Measurements from ENCODE around the gene PAFAH1B1.

PAFAH1B1 gene

GRCh38 chr17:2701996-2702741 lies 108.7 kb downstream of the PAFAH1B1 start:
- H3K4me1 ChIP-seq (ENCODE audit: control insufficient read depth in 2 of 2, insufficient read depth in 2 of 2, low read length in 2 of 2): no peaks in the 10 kb centered on the region
- H3K4me3 ChIP-seq (ENCODE audit: low read length in 2 of 2): no peak overlapping the region
- H3K9ac ChIP-seq (ENCODE audit: low read depth in 1 of 2, low read length in 2 of 2): no peak overlapping the region
- no peaks in the 10 kb centered on the region for H3K9me3 ChIP-seq (ENCODE audit: control insufficient read depth in 2 of 2, low read length in 2 of 2)
- H3K36me3 ChIP-seq (ENCODE audit: control insufficient read depth in 2 of 2, insufficient read depth in 2 of 2, low read length in 2 of 2): peaks cover 53 to 55% of the 10 kb centered on the region in 2 donors
- no peaks in the 10 kb centered on the region for H3K27me3 ChIP-seq (ENCODE audit: control insufficient read depth in 2 of 2, insufficient read depth in 2 of 2, low read length in 2 of 2)
- H3K27ac ChIP-seq (ENCODE audit: low read depth in 2 of 2, low read length in 2 of 2): no peak overlapping the region

- Histone ChIP-seq H3K4me3 (ENCODE audit: low read length in 2 of 2) (no peak overlapping the region), H3K4me1 (ENCODE audit: control insufficient read depth in 2 of 2, insufficient read depth in 2 of 2, low read length in 2 of 2) (peaks cover 4 to 5% of the 10 kb centered on the region in 2 donors), H3K9me3 (ENCODE audit: control insufficient read depth in 2 of 2, low read length in 2 of 2) (no peaks in the 10 kb centered on the region), H3K9ac (ENCODE audit: low read depth in 1 of 2, low read length in 2 of 2) (no peak overlapping the region), H3K36me3 (ENCODE audit: control insufficient read depth in 2 of 2, insufficient read depth in 2 of 2, low read length in 2 of 2) (peaks cover 43 to 48% of the 10 kb centered on the region in 2 donors), H3K27ac (ENCODE audit: low read depth in 2 of 2, low read length in 2 of 2) (no peak overlapping the region), H3K27me3 (ENCODE audit: control insufficient read depth in 2 of 2, insufficient read depth in 2 of 2, low read length in 2 of 2) (no peaks in the 10 kb centered on the region)
Observed at GRCh38 chr17:2703181-2703580, 109.7 kb downstream of the PAFAH1B1 start.

DNA sequence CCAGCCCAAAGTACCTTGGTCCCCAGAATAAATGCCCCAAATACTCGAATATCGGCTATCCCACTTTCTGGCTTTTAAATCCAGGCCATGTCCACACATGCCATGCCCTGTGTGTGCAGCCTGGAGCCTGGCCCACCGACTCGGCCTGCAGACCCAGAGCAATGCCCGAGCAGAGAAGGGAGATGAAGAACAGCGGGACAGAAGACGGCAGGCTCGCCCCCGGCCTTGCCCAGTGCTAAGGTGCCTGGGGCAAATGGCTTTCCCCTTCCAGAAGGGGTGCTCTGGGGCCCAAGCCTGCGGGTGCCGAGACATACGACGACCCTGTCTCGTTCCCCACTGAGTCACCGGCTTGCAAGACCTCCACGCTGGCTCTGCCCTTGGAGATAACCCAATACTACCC lies 110.2 kb downstream of the PAFAH1B1 start:
- Histone ChIP-seq H3K9ac (ENCODE audit: low read depth in 1 of 2, low read length in 2 of 2) (no peak overlapping the region), H3K9me3 (ENCODE audit: control insufficient read depth in 2 of 2, low read length in 2 of 2) (no peaks in the 10 kb centered on the region), H3K27ac (ENCODE audit: low read depth in 2 of 2, low read length in 2 of 2) (no peak overlapping the region), H3K4me3 (ENCODE audit: low read length in 2 of 2) (no peak overlapping the region), H3K27me3 (ENCODE audit: control insufficient read depth in 2 of 2, insufficient read depth in 2 of 2, low read length in 2 of 2) (no peaks in the 10 kb centered on the region), H3K4me1 (ENCODE audit: control insufficient read depth in 2 of 2, insufficient read depth in 2 of 2, low read length in 2 of 2) (peaks cover 9% of the 10 kb centered on the region in 2 donors), H3K36me3 (ENCODE audit: control insufficient read depth in 2 of 2, insufficient read depth in 2 of 2, low read length in 2 of 2) (peaks cover 40 to 46% of the 10 kb centered on the region in 2 donors)

DNA sequence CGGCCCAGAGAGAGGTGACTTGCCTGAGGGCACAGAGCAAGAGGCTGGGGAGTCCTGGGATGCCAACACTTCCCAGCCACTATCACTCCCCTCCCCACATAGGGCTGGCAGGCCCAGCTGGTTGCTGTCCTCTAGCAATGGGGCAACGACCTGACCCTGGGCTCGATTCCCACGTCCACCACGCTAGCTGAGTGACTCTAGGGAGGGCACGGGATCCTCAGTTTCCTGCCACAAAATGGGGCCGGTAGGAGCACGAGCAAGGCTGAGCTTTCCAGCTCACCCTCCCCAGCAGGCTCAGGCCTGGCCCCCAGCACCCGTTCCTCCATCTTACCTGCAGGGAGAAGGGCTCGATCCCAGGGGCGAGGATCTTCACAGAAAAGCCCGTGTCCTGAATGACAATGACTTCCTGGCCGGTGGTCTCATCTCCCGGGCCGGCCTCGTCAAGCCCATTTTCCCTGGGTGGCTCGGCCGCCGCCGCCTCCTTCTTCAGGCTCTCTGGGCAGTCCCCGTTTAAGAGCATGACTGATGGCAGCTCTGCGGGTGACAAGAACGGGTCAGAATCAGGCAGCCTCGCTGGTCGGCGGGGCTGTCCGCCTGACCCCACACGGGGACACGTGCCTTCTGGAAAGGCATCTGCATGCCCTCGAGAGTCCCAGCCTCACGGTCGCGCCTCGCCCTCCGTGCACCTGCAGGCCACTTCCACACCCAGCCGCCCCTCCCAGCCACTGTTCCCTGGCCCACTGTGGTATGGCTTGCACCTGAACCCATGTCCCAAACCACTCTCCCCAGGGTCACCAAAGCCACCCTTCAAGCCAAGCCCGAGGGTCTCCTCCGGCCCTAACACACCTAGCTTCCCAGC lies 110.8 kb downstream of the PAFAH1B1 start:
- no peak overlapping the region for H3K9ac ChIP-seq (ENCODE audit: low read depth in 1 of 2, low read length in 2 of 2)
- H3K36me3 ChIP-seq (ENCODE audit: control insufficient read depth in 2 of 2, insufficient read depth in 2 of 2, low read length in 2 of 2): peaks cover 40 to 41% of the 10 kb centered on the region in 2 donors
- H3K4me3 ChIP-seq (ENCODE audit: low read length in 2 of 2): no peak overlapping the region
- H3K27ac ChIP-seq (ENCODE audit: low read depth in 2 of 2, low read length in 2 of 2): no peak overlapping the region
- H3K27me3 ChIP-seq (ENCODE audit: control insufficient read depth in 2 of 2, insufficient read depth in 2 of 2, low read length in 2 of 2): no peaks in the 10 kb centered on the region
- H3K9me3 ChIP-seq (ENCODE audit: control insufficient read depth in 2 of 2, low read length in 2 of 2): no peaks in the 10 kb centered on the region
- peaks cover 14 to 15% of the 10 kb centered on the region in 2 donors for H3K4me1 ChIP-seq (ENCODE audit: control insufficient read depth in 2 of 2, insufficient read depth in 2 of 2, low read length in 2 of 2)

- H3K9me3 ChIP-seq (ENCODE audit: control insufficient read depth in 2 of 2, low read length in 2 of 2): no peaks in the 10 kb centered on the region
- no peaks in the 10 kb centered on the region for H3K27me3 ChIP-seq (ENCODE audit: control insufficient read depth in 2 of 2, insufficient read depth in 2 of 2, low read length in 2 of 2)
- H3K4me3 ChIP-seq (ENCODE audit: low read length in 2 of 2): no peak overlapping the region
- no peak overlapping the region for H3K9ac ChIP-seq (ENCODE audit: low read depth in 1 of 2, low read length in 2 of 2)
- H3K27ac ChIP-seq (ENCODE audit: low read depth in 2 of 2, low read length in 2 of 2): no peak overlapping the region
- H3K36me3 ChIP-seq (ENCODE audit: control insufficient read depth in 2 of 2, insufficient read depth in 2 of 2, low read length in 2 of 2): peaks cover 39% of the 10 kb centered on the region in 2 donors
- peaks cover 19 to 21% of the 10 kb centered on the region in 2 donors for H3K4me1 ChIP-seq (ENCODE audit: control insufficient read depth in 2 of 2, insufficient read depth in 2 of 2, low read length in 2 of 2)
Observed at GRCh38 chr17:2704890-2705248, 111.4 kb downstream of the PAFAH1B1 start.

DNA sequence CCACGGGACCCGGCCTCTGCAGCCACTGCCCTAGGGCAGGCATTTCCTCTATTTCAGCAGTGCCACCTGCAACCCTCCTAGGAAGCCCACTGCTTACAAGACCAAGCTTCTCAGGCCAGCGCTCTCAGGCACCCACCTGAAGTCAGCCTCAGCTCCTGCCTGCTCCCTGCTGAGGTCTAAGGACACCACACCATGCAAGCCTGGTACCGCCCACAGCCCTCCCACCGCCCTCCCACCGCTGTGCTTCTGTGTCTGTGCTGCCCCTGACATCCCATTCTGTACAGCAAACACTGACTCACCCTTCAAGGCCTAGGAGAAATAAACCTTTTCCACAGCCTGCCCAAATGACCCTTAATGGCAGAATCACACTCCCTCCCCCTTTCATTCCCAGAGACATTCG lies 111.8 kb downstream of the PAFAH1B1 start:
- peaks cover 23 to 24% of the 10 kb centered on the region in 2 donors for H3K4me1 ChIP-seq (ENCODE audit: control insufficient read depth in 2 of 2, insufficient read depth in 2 of 2, low read length in 2 of 2)
- H3K27me3 ChIP-seq (ENCODE audit: control insufficient read depth in 2 of 2, insufficient read depth in 2 of 2, low read length in 2 of 2): no peaks in the 10 kb centered on the region
- peaks cover 35% of the 10 kb centered on the region in 2 donors for H3K36me3 ChIP-seq (ENCODE audit: control insufficient read depth in 2 of 2, insufficient read depth in 2 of 2, low read length in 2 of 2)
- no peak overlapping the region for H3K9ac ChIP-seq (ENCODE audit: low read depth in 1 of 2, low read length in 2 of 2)
- H3K4me3 ChIP-seq (ENCODE audit: low read length in 2 of 2): no peak overlapping the region
- H3K27ac ChIP-seq (ENCODE audit: low read depth in 2 of 2, low read length in 2 of 2): no peak overlapping the region
- no peaks in the 10 kb centered on the region for H3K9me3 ChIP-seq (ENCODE audit: control insufficient read depth in 2 of 2, low read length in 2 of 2)

DNA sequence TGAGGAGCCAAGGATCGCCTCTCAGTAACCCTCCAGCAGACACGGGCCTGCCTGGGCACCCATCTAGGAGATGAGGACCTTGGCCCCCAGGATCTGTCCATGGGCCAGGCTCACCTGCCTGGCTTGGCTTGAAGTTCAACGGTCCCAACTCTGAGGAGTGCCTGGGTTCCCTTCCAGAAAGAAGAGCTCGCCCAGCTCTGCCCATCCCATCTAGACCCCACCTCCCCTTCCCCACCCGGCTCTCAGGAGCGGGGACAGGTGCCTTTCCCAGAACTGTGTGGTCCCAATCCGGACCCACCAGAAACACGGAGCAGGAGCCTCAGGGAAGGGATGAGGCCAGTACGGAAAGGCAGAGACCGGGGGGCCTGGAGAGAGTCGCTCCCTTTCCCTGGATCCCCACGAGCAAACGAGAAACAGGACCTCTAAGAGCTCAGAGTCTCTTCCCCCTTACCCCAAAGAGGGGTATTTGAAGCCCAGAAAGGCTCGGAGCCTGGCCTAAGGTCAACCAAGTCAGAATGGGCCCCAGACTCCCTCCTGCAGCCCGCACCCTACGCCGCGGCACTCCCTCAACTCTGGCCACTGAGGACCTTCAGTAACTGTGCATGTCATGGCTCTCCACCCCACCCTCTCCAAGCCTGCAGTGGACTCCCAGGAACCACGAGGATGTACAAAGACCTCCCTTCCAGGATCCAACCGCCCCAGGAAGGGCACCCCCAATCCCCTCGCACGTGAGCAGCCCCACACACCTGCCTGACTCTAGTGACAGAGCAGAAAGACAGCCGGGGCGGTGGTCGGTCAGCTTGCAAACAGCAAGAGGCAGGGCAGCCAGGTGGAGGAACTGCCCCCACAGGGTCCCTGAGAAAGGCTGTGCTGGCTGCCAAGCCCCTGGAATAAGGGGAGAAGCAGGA lies 112.7 kb downstream of the PAFAH1B1 start:
- Histone ChIP-seq H3K9ac (ENCODE audit: low read depth in 1 of 2, low read length in 2 of 2) (no peak overlapping the region), H3K27ac (ENCODE audit: low read depth in 2 of 2, low read length in 2 of 2) (no peak overlapping the region), H3K4me1 (ENCODE audit: control insufficient read depth in 2 of 2, insufficient read depth in 2 of 2, low read length in 2 of 2) (peaks cover 31% of the 10 kb centered on the region in 2 donors), H3K9me3 (ENCODE audit: control insufficient read depth in 2 of 2, low read length in 2 of 2) (no peaks in the 10 kb centered on the region), H3K27me3 (ENCODE audit: control insufficient read depth in 2 of 2, insufficient read depth in 2 of 2, low read length in 2 of 2) (no peaks in the 10 kb centered on the region), H3K36me3 (ENCODE audit: control insufficient read depth in 2 of 2, insufficient read depth in 2 of 2, low read length in 2 of 2) (peaks cover 27 to 30% of the 10 kb centered on the region in 2 donors), H3K4me3 (ENCODE audit: low read length in 2 of 2) (no peak overlapping the region)

DNA sequence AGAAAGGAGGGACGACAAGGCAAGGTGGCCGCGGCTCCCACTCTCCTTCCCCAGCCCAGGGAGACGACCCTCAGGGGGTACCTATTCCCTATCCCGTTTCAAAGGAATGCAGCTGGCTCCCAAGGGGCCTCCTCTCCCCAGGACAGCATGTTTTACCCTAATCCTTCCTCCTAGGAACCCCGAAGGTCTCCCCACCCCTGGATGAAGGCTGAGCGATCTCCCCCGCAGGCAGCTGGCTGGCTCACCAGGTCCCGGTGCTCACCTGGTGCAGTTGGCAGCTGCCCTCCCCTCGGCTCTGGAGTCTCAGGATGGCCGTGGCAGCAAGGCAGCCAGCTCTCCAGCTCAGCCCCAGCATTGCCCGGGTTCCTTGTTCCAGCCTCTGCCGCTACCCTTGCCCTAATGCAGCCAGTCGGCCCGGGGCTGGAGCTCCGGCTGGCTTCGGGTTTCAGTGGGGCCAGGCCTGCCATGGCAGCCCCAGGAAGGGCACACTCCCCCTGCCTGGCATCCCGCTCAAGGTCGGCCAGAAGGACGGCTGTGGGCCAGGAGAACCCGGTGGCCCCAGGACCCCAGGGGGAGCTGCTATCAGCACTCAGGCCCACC lies 113.6 kb downstream of the PAFAH1B1 start:
- peaks cover 31% of the 10 kb centered on the region in 2 donors for H3K4me1 ChIP-seq (ENCODE audit: control insufficient read depth in 2 of 2, insufficient read depth in 2 of 2, low read length in 2 of 2)
- H3K4me3 ChIP-seq (ENCODE audit: low read length in 2 of 2): no peak overlapping the region
- H3K9me3 ChIP-seq (ENCODE audit: control insufficient read depth in 2 of 2, low read length in 2 of 2): no peaks in the 10 kb centered on the region
- H3K27me3 ChIP-seq (ENCODE audit: control insufficient read depth in 2 of 2, insufficient read depth in 2 of 2, low read length in 2 of 2): no peaks in the 10 kb centered on the region
- no peak overlapping the region for H3K9ac ChIP-seq (ENCODE audit: low read depth in 1 of 2, low read length in 2 of 2)
- no peak overlapping the region for H3K27ac ChIP-seq (ENCODE audit: low read depth in 2 of 2, low read length in 2 of 2)
- H3K36me3 ChIP-seq (ENCODE audit: control insufficient read depth in 2 of 2, insufficient read depth in 2 of 2, low read length in 2 of 2): peaks cover 19 to 22% of the 10 kb centered on the region in 2 donors

DNA sequence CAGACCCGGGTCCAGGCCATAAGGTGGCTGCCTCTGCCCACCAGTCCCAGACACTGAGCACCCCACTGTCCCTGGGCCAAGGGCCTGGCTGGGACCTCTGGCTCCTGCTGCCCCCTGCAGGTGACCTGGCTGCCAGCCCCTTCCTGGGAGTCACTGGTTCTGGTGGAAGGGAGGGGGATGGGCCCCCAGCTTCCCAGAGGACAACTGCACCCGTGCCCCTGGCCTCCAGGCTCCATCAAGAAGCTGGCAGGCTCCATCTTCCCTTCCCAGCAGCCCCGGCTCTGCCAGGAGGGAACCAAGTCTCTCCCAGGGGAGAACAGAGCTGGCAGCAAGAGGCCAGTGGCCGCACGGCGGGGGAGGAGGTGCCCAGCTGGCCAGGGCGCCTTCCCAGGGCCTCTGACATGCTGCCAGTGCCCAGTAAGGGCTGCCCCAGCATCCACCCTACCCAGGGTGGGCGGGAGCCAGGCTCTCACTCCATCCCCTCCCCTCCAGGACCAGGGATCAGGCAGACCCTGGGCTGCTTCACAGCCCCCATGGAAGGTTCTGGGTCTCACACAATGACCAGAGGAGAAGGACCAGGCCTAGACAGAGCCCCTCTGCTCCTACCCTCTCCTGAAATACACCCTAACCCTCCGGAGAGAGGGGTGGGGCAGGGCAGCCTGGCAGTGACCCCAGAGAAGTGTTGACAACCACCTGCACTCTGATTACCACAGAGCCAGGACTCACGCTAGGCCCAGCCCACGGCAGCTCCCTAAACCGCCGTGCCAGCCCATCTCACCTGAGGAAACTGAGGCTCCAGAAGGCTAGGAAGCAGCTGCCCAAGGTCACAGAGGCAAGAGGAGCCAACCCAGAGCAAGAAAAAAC lies 114.5 kb downstream of the PAFAH1B1 start:
- no peak overlapping the region for H3K27ac ChIP-seq (ENCODE audit: low read depth in 2 of 2, low read length in 2 of 2)
- H3K27me3 ChIP-seq (ENCODE audit: control insufficient read depth in 2 of 2, insufficient read depth in 2 of 2, low read length in 2 of 2): no peaks in the 10 kb centered on the region
- H3K4me3 ChIP-seq (ENCODE audit: low read length in 2 of 2): no peak overlapping the region
- no peaks in the 10 kb centered on the region for H3K9me3 ChIP-seq (ENCODE audit: control insufficient read depth in 2 of 2, low read length in 2 of 2)
- H3K9ac ChIP-seq (ENCODE audit: low read depth in 1 of 2, low read length in 2 of 2): peak overlapping the region; percentile 3 to 18
- H3K4me1 ChIP-seq (ENCODE audit: control insufficient read depth in 2 of 2, insufficient read depth in 2 of 2, low read length in 2 of 2): peaks cover 39 to 40% of the 10 kb centered on the region in 2 donors
- peaks cover 13% of the 10 kb centered on the region in 2 donors for H3K36me3 ChIP-seq (ENCODE audit: control insufficient read depth in 2 of 2, insufficient read depth in 2 of 2, low read length in 2 of 2)

All from mucosa of rectum (tissue), 2 donors.